ENCODE data around the gene REV1.
A peak's percentile ranks its signal among the peaks of the same experiment; 100 is the strongest.
"Not testable (repeated sequence)": the region's sequence is repeated elsewhere in the genome, so short reads cannot be mapped to it uniquely, and the experiment has no call there.

The REV1 gene

GRCh38 chr2:99401841-99402240, 88.0 kb downstream of the REV1 start:
- no peak for DNase-seq

- DNase-seq, result no peak
Observed at GRCh38 chr2:99399795-99400194, 90.0 kb downstream of the REV1 start.

- no peak for DNase-seq
Observed at GRCh38 chr2:99399063-99399462, 90.8 kb downstream of the REV1 start.

GRCh38 chr2:99398303-99398702, 91.5 kb downstream of the REV1 start:
- no peak for DNase-seq

- no peak for DNase-seq
Observed at GRCh38 chr2:99397266-99397920, 92.4 kb downstream of the REV1 start.

- no peak for DNase-seq
Observed at GRCh38 chr2:99395589-99396130, 94.2 kb downstream of the REV1 start.

- no peak for DNase-seq
Observed at GRCh38 chr2:99389946-99390345, 99.9 kb downstream of the REV1 start.

- DNase-seq, result no peak
Observed at GRCh38 chr2:99389371-99389770, 100.4 kb downstream of the REV1 start.

GRCh38 chr2:99388892-99389291, 100.9 kb downstream of the REV1 start:
- DNase-seq, result no peak

GRCh38 chr2:99386011-99386410, 103.8 kb downstream of the REV1 start:
- DNase-seq, result no peak

GRCh38 chr2:99382143-99382542, 107.7 kb downstream of the REV1 start:
- DNase-seq, result no peak

- DNase-seq, result peak in 1 of 5 experiments; percentile 19
Observed at GRCh38 chr2:99380376-99381010, 109.3 kb downstream of the REV1 start.

GRCh38 chr2:99377879-99378278, 111.9 kb downstream of the REV1 start:
- DNase-seq, result peak in 1 of 5 experiments; percentile 42

- DNase-seq, result peak in 1 of 5 experiments; percentile 8
Observed at GRCh38 chr2:99376254-99376864, 113.5 kb downstream of the REV1 start.

- DNase-seq, result no peak
Observed at GRCh38 chr2:99374747-99375146, 115.1 kb downstream of the REV1 start.

GRCh38 chr2:99373144-99373543, 116.7 kb downstream of the REV1 start:
- no peak for DNase-seq

GRCh38 chr2:99368854-99369253, 121.0 kb downstream of the REV1 start:
- not testable (repeated sequence) for DNase-seq

- no peak for DNase-seq
Observed at GRCh38 chr2:99365661-99366060, 124.2 kb downstream of the REV1 start.

- DNase-seq, result peak in 1 of 5 experiments; percentile 11
Observed at GRCh38 chr2:99356853-99357252, 133.0 kb downstream of the REV1 start.

GRCh38 chr2:99354825-99355224, 135.0 kb downstream of the REV1 start:
- DNase-seq, result not testable (repeated sequence)

- no peak for DNase-seq
Observed at GRCh38 chr2:99354070-99354469, 135.7 kb downstream of the REV1 start.
